Lower leg skin (tissue), 4 donors: Measurements from ENCODE around the gene PDCD6IP. TPM values are rescaled to one million over a fixed set of nuclear protein-coding genes. Genes with fewer than 3 reads are reported as not detected.

Experiments
- DNase-seq, 2 donors: peaks; one replicate each; pipeline ENCODE4 v3.0.0-alpha.2; 2019; ENCODE audit warnings: low spot score in 2 of 2
- H3K4me3 ChIP-seq: fragments of 200-600 bp; sonication (generic); 2 replicates; pipeline ENCODE4 v1.5.1; 2017; ENCODE audit warnings: mild to moderate bottlenecking, low read depth; ENCODE audit not compliant: poor library complexity, severe bottlenecking
- POLR2A ChIP-seq, 2 donors: fragments of 450-650 bp; IDR thresholded peaks; one replicate each; pipeline ENCODE4 v1.6.1; 2016 to 2017; ENCODE audit warnings: antibody characterized with exemption in 2 of 2, mild to moderate bottlenecking in 1 of 2, moderate library complexity in 1 of 2
- WGBS, 2 donors: methylation state at CpG; one replicate each; pipeline ENCODE4 v1.1.5; 2018; 5-methylcytosine and 5-hydroxymethylcytosine counted together
- intact Hi-C: fragments of 100-400 bp; cut with DNase I; formaldehyde crosslinking; loops from one replicate; pipeline ENCODE4 v1.15.0; 2023; ENCODE audit warnings: low total_unique reads
- total RNA-seq, 4 donors: library from RNA; depleted of rRNA; stranded (reverse); fragments of >200 nt; gene quantifications; one replicate each; pipeline ENCODE4 v1.1.0, GENCODE V29; 2016
- TF ChIP-seq, protein P1 (sequence below), 3 donors: fragments of 450-650 bp; IDR thresholded peaks; one replicate each; pipeline ENCODE4 v1.5.1; 2016; ENCODE audit warnings: antibody characterized with exemption in 3 of 3, mild to moderate bottlenecking in 3 of 3, moderate library complexity in 2 of 3

The PDCD6IP gene
- total RNA-seq, 4 donors from 2014 or later = 152 to 373 (median 269) TPM

DNA sequence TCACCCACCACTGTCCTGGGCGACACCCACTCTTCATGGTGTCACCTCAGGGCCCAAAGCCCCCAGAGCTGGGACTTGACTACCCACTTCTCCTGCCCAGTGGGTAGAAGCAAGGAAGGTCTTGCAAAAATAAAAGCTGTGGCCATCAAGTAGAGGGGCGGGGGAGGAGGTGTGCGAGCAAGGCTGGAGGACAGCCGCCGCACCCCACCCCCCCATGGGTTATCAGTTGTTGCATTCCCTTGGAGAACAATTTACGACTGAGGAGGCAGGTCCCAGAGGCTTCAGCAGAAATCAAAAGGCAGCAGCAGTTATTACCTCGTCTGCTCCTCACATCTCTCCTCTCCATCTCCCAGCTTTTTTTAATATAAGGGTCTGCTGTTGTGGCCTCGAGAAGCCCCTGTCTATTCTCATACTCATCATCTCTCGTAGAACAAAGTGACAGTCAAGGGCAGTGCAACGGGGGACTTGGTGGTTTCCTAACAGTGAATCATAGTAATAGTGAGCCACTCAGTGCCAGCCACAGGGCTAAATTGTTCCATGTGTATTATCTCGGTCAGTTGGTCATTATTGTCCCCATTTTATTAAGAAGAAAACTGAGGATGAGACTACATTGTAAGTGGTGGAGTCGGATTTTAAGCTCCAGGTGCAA, 116.4 kb downstream of the PDCD6IP start:
- intact Hi-C loops = no loop called here
- H3K4me3 ChIP-seq = no peak overlapping the region
- no peak for TF ChIP-seq POLR2A (IDR thresholded peaks at IDR 0.05)
- TF ChIP-seq, protein P1, sequence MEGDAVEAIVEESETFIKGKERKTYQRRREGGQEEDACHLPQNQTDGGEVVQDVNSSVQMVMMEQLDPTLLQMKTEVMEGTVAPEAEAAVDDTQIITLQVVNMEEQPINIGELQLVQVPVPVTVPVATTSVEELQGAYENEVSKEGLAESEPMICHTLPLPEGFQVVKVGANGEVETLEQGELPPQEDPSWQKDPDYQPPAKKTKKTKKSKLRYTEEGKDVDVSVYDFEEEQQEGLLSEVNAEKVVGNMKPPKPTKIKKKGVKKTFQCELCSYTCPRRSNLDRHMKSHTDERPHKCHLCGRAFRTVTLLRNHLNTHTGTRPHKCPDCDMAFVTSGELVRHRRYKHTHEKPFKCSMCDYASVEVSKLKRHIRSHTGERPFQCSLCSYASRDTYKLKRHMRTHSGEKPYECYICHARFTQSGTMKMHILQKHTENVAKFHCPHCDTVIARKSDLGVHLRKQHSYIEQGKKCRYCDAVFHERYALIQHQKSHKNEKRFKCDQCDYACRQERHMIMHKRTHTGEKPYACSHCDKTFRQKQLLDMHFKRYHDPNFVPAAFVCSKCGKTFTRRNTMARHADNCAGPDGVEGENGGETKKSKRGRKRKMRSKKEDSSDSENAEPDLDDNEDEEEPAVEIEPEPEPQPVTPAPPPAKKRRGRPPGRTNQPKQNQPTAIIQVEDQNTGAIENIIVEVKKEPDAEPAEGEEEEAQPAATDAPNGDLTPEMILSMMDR (IDR thresholded peaks at IDR 0.05) = no peak
- WGBS, 2 donors = 73 to 78% methylated on average over 12 of the region's 12 CpGs
- DNase-seq = no peak

- no peak for DNase-seq
Observed at GRCh38 chr3:33915796-33916546, 117.5 kb downstream of the PDCD6IP start.

GRCh38 chr3:33918126-33918756, 119.8 kb downstream of the PDCD6IP start:
- intact Hi-C loops = no loop called here
- WGBS, 2 donors = 53 to 60% methylated on average over 4 of the region's 4 CpGs
- TF ChIP-seq POLR2A (IDR thresholded peaks at IDR 0.05) = no peak
- TF ChIP-seq, protein P1 (IDR thresholded peaks at IDR 0.05) = no peak
- no peak overlapping the region for H3K4me3 ChIP-seq
- DNase-seq = no peak

More at GRCh38 chr3:33915796-33916546, 117.5 kb downstream of the PDCD6IP start:
- WGBS, 2 donors = 37 to 40% methylated on average over 9 of the region's 9 CpGs
- intact Hi-C loops = no loop called here
- H3K4me3 ChIP-seq = no peak overlapping the region
- TF ChIP-seq POLR2A (IDR thresholded peaks at IDR 0.05) = no peak
- TF ChIP-seq, protein P1 (IDR thresholded peaks at IDR 0.05) = no peak

Other genes starting within 250 kb of the PDCD6IP start
- 10 to 100 TPM; 27.2 to 76.8 (median 49.8) TPM for gene CLASP2, start 80.4 kb upstream of the PDCD6IP start, total RNA-seq